Gastroesophageal sphincter (tissue), 3 donors: ENCODE measurements around the gene ZNF74.

Experiments
- EP300 ChIP-seq: sonication (generic); formaldehyde crosslinking; IDR thresholded peaks from one replicate; pipeline ENCODE4 v1.6.1; 2017; ENCODE audit warnings: antibody characterized with exemption, mild to moderate bottlenecking
- POLR2A ChIP-seq, 2 donors: fragments of 450-650 bp; IDR thresholded peaks; one replicate each; pipeline ENCODE4 v1.6.1; 2017; ENCODE audit warnings: antibody characterized with exemption in 2 of 2, mild to moderate bottlenecking in 2 of 2, moderate library complexity in 1 of 2
- TF ChIP-seq, protein P1 (sequence below), 4 experiments: fragments of 200-600 bp in 2 of 4; fragments of 450-650 bp in 2 of 4; sonication (generic) in 1 of 4; IDR thresholded peaks; one replicate each; pipeline ENCODE4 v1.5.1; 2017 to 2019; ENCODE audit warnings: antibody characterized with exemption in 4 of 4, mild to moderate bottlenecking in 2 of 4, moderate library complexity in 2 of 4

DNA sequence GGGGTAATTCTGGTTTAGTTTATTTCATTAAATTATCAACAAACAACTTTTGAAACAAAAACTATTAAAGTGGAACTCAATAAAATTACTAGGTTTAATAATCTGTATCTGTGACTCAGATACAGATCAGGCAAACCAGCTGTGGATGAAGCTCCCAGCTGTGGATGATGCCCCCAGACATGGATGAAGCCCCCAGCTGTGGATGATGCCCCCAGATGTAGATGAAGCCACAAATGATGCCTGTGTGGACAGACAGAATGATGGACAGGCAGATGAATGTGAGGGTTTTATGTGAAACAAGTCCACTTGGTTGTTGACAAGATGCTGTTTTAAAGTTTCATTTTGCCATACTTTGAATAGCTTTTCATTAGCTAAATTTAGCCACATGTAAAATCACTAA, 5.8 kb upstream of the ZNF74 start:
- TF ChIP-seq POLR2A (IDR thresholded peaks at IDR 0.05) (no peak), EP300 (no peak)
- TF ChIP-seq, protein P1, sequence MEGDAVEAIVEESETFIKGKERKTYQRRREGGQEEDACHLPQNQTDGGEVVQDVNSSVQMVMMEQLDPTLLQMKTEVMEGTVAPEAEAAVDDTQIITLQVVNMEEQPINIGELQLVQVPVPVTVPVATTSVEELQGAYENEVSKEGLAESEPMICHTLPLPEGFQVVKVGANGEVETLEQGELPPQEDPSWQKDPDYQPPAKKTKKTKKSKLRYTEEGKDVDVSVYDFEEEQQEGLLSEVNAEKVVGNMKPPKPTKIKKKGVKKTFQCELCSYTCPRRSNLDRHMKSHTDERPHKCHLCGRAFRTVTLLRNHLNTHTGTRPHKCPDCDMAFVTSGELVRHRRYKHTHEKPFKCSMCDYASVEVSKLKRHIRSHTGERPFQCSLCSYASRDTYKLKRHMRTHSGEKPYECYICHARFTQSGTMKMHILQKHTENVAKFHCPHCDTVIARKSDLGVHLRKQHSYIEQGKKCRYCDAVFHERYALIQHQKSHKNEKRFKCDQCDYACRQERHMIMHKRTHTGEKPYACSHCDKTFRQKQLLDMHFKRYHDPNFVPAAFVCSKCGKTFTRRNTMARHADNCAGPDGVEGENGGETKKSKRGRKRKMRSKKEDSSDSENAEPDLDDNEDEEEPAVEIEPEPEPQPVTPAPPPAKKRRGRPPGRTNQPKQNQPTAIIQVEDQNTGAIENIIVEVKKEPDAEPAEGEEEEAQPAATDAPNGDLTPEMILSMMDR (IDR thresholded peaks at IDR 0.05): no peak
